WTC11 (cell line): ENCODE data around the gene LMF1. TPM values are rescaled to one million over a fixed set of nuclear protein-coding genes. Genes with fewer than 3 reads are reported as not detected.
A peak's percentile ranks its signal among the peaks of the same experiment; 100 is the strongest.

Experiments
- ATAC-seq: fragments of 200-7000 bp; cut with Tn5 transposase; 2 replicates; pipeline ENCODE4 v1.10.0; 2021; ENCODE audit warnings: mild to moderate bottlenecking, moderate library complexity
- CTCF ChIA-PET: fragments of 300-600 bp; sonication (Branson Sonifier 250); formaldehyde crosslinking; loops from one replicate; lab custom pipeline; 2021; ENCODE audit warnings: antibody characterized with exemption; lab: Charles Lee
- POLR2A ChIA-PET: fragments of 350-600 bp; sonication (Branson Sonifier 250); formaldehyde crosslinking; loops from one replicate; lab custom pipeline; 2021; ENCODE audit warnings: antibody characterized with exemption; lab: Charles Lee
- DNase-seq: peaks from one replicate; pipeline ENCODE4 v3.0.0; 2021; ENCODE audit warnings: low spot score
- H3K27ac Mint-ChIP-seq: 2 replicates; pipeline ENCODE4 v1.8.0; 2021; ENCODE audit warnings: mixed read lengths
- H3K27me3 Mint-ChIP-seq: 2 replicates; pipeline ENCODE4 v1.8.0; 2021; ENCODE audit warnings: low read depth, mild to moderate bottlenecking, moderate library complexity, mixed read lengths
- H3K36me3 Mint-ChIP-seq: 2 replicates; pipeline ENCODE4 v1.8.0; 2021; ENCODE audit warnings: mixed read lengths
- H3K4me1 Mint-ChIP-seq: 2 replicates; pipeline ENCODE4 v1.8.0; 2022; ENCODE audit warnings: mixed read lengths
- H3K4me3 Mint-ChIP-seq: 2 replicates; pipeline ENCODE4 v1.8.0; 2021; ENCODE audit warnings: mild to moderate bottlenecking, moderate library complexity, mixed read lengths
- H3K9me3 Mint-ChIP-seq: 2 replicates; pipeline ENCODE4 v1.8.0; 2021; ENCODE audit warnings: mixed read lengths
- AR ChIP-seq: fragments of 250-450 bp; sonication (Bioruptor Pico); IDR thresholded peaks from 2 replicates; pipeline ENCODE4 v1.9.0; 2021; ENCODE audit warnings: mild to moderate bottlenecking
- ATF6 ChIP-seq: sonication (generic); formaldehyde crosslinking; IDR thresholded peaks from 2 replicates; pipeline ENCODE4 v1.8.1; 2023; ENCODE audit warnings: mild to moderate bottlenecking, missing genetic modification reagents
- CREB1 ChIP-seq: sonication (generic); formaldehyde crosslinking; IDR thresholded peaks from 2 replicates; pipeline ENCODE4 v1.8.0; 2023; ENCODE audit warnings: mild to moderate bottlenecking, missing genetic modification reagents
- E2F5 ChIP-seq: sonication (generic); formaldehyde crosslinking; IDR thresholded peaks from 2 replicates; pipeline ENCODE4 v1.8.1; 2022; ENCODE audit warnings: mild to moderate bottlenecking, moderate library complexity, missing genetic modification reagents
- ESRRA ChIP-seq: sonication (generic); formaldehyde crosslinking; IDR thresholded peaks from 2 replicates; pipeline ENCODE4 v1.8.1; 2022; ENCODE audit warnings: mild to moderate bottlenecking, missing genetic modification reagents, borderline replicate concordance
- ETV6 ChIP-seq: sonication (generic); formaldehyde crosslinking; IDR thresholded peaks from 2 replicates; pipeline ENCODE4 v1.8.1; 2022; ENCODE audit warnings: mild to moderate bottlenecking, missing genetic modification reagents
- FOXK1 ChIP-seq: sonication (generic); formaldehyde crosslinking; IDR thresholded peaks from 2 replicates; pipeline ENCODE4 v1.8.0; 2022; ENCODE audit warnings: mild to moderate bottlenecking, moderate library complexity, missing genetic modification reagents
- FOXP4 ChIP-seq: sonication (generic); formaldehyde crosslinking; IDR thresholded peaks from 2 replicates; pipeline ENCODE4 v1.8.0; 2022; ENCODE audit warnings: mild to moderate bottlenecking, missing genetic modification reagents
- GABPB1 ChIP-seq: sonication (generic); formaldehyde crosslinking; IDR thresholded peaks from 2 replicates; pipeline ENCODE4 v1.8.1; 2023; ENCODE audit warnings: mild to moderate bottlenecking, missing genetic modification reagents
- KAT7 ChIP-seq: sonication (generic); formaldehyde crosslinking; IDR thresholded peaks from 2 replicates; pipeline ENCODE4 v1.8.1; 2023; ENCODE audit warnings: missing genetic modification reagents, mild to moderate bottlenecking, borderline replicate concordance
- MYBL2 ChIP-seq: sonication (generic); formaldehyde crosslinking; IDR thresholded peaks from 2 replicates; pipeline ENCODE4 v1.8.1; 2023; ENCODE audit warnings: mild to moderate bottlenecking, moderate library complexity, missing genetic modification reagents
- NR1H2 ChIP-seq: sonication (generic); formaldehyde crosslinking; IDR thresholded peaks from 2 replicates; pipeline ENCODE4 v1.9.0; 2021; ENCODE audit warnings: mild to moderate bottlenecking, moderate library complexity, missing genetic modification reagents
- RELA ChIP-seq: sonication (generic); formaldehyde crosslinking; IDR thresholded peaks from 2 replicates; pipeline ENCODE4 v1.8.1; 2022; ENCODE audit warnings: missing genetic modification reagents, mild to moderate bottlenecking, borderline replicate concordance
- RORB ChIP-seq: fragments of 250-450 bp; sonication (Bioruptor Pico); IDR thresholded peaks from 2 replicates; pipeline ENCODE4 v1.9.0; 2021; ENCODE audit warnings: mild to moderate bottlenecking
- STAT6 ChIP-seq: sonication (generic); formaldehyde crosslinking; conservative IDR thresholded peaks from 2 replicates; pipeline ENCODE4 v1.8.1; 2023; ENCODE audit warnings: mild to moderate bottlenecking, low read depth, missing genetic modification reagents, moderate library complexity
- TP53 ChIP-seq: sonication (generic); formaldehyde crosslinking; IDR thresholded peaks from 2 replicates; pipeline ENCODE4 v1.8.1; 2023; ENCODE audit warnings: mild to moderate bottlenecking, missing genetic modification reagents
- USF1 ChIP-seq: sonication (generic); formaldehyde crosslinking; IDR thresholded peaks from 2 replicates; pipeline ENCODE4 v1.8.0; 2022; ENCODE audit warnings: mild to moderate bottlenecking, missing genetic modification reagents
- ZBTB43 ChIP-seq: sonication (generic); formaldehyde crosslinking; IDR thresholded peaks from 2 replicates; pipeline ENCODE4 v1.8.1; 2023; ENCODE audit warnings: mild to moderate bottlenecking, missing genetic modification reagents
- ZNF121 ChIP-seq: sonication (generic); formaldehyde crosslinking; IDR thresholded peaks from 2 replicates; pipeline ENCODE4 v1.8.0; 2023; ENCODE audit warnings: missing genetic modification reagents
- ZNF138 ChIP-seq: sonication (generic); formaldehyde crosslinking; conservative IDR thresholded peaks from 2 replicates; pipeline ENCODE4 v1.8.1; 2022; ENCODE audit warnings: mild to moderate bottlenecking, moderate library complexity, missing genetic modification reagents
- ZNF263 ChIP-seq: sonication (generic); formaldehyde crosslinking; IDR thresholded peaks from 2 replicates; pipeline ENCODE4 v1.8.1; 2022; ENCODE audit warnings: low read depth, mild to moderate bottlenecking, moderate library complexity, missing genetic modification reagents
- ZNF317 ChIP-seq: sonication (generic); formaldehyde crosslinking; IDR thresholded peaks from 2 replicates; pipeline ENCODE4 v1.8.1; 2023; ENCODE audit warnings: low read depth, mild to moderate bottlenecking, moderate library complexity, missing genetic modification reagents, borderline replicate concordance
- ZNF396 ChIP-seq: fragments of 250-450 bp; sonication (Bioruptor Pico); IDR thresholded peaks from 2 replicates; pipeline ENCODE4 v1.8.0; 2021; ENCODE audit warnings: mild to moderate bottlenecking, moderate library complexity, borderline replicate concordance
- total RNA-seq: library from RNA; stranded (reverse); gene quantifications from 3 replicates; pipeline ENCODE4 v1.2.3, GENCODE V29; 2021

Gene LMF1
- total RNA-seq, 1 experiment from 2014 or later: 10.5 TPM

GRCh38 chr16:971582-971905 lies 760 bp upstream of the LMF1 start:
- H3K4me3 Mint-ChIP-seq: peak overlapping the region; percentile 57
- H3K27ac Mint-ChIP-seq: no peak overlapping the region
- ChIA-PET CTCF (interaction anchor here (0.5 to 4.5 kb wide), 2 partner anchors 9 to 83 kb away, joined by 3 to 18 read pairs; partner anchors contain the start of gene SOX8), POLR2A (interaction anchor here (0.8 to 2.0 kb wide), 2 partner anchors 10 to 98 kb away, joined by 3 to 9 read pairs; partner anchors contain the start of gene SOX8)
- peaks cover 12% of the 10 kb centered on the region for H3K4me1 Mint-ChIP-seq
- 0 out of 2 replicates have a peak, but pooled peaks cover 2% of the 10 kb centered on the region for H3K36me3 Mint-ChIP-seq
- peaks cover 6% of the 10 kb centered on the region for H3K9me3 Mint-ChIP-seq
- TF ChIP-seq ESRRA (CRISPR knock-in tag): no peak
- TF ChIP-seq ZNF121 (CRISPR knock-in tag): no peak
- TF ChIP-seq ZNF263 (CRISPR knock-in tag): no peak
- TF ChIP-seq FOXK1: no peak
- TF ChIP-seq USF1 (CRISPR knock-in tag): no peak
- TF ChIP-seq FOXP4 (CRISPR knock-in tag): no peak
- TF ChIP-seq ZNF317 (CRISPR knock-in tag): no peak
- TF ChIP-seq ZNF138 (CRISPR knock-in tag): no peak
- H3K27me3 Mint-ChIP-seq: peaks cover 16% of the 10 kb centered on the region
- ATAC-seq (no peak), DNase-seq (no peak)

- peaks cover 2% of the 10 kb centered on the region for H3K9me3 Mint-ChIP-seq
- POLR2A ChIA-PET: interaction anchor here (1.8 kb wide), 1 partner anchor 11 kb away, joined by 7 read pairs; the partner anchor contains the start of gene SOX8
- CTCF ChIA-PET: interaction anchor here (0.9 to 4.5 kb wide), 2 partner anchors 11 to 85 kb away, joined by 4 to 18 read pairs; partner anchors contain the start of gene SOX8
- no peak for DNase-seq
- peak; percentile 29 for ATAC-seq
- peak overlapping the region; percentile 68 for H3K4me3 Mint-ChIP-seq
- H3K4me1 Mint-ChIP-seq: peaks cover 12% of the 10 kb centered on the region
- H3K27me3 Mint-ChIP-seq: peaks cover 16% of the 10 kb centered on the region
- H3K36me3 Mint-ChIP-seq: peaks cover 5% of the 10 kb centered on the region
- H3K27ac Mint-ChIP-seq: no peak overlapping the region
- TF ChIP-seq RELA (peak; percentile 58; the same call in 1 of the 2 replicates), CREB1 (CRISPR knock-in tag) (0 out of 2 replicates have a peak, but pooled peaks have one; percentile 12), ZNF263 (CRISPR knock-in tag) (no peak), AR (no peak), ZBTB43 (CRISPR knock-in tag) (0 out of 2 replicates have a peak, but pooled peaks have one; percentile 60), ETV6 (0 out of 2 replicates have a peak, but pooled peaks have one; percentile 25), RORB (no peak), KAT7 (no peak), E2F5 (CRISPR knock-in tag) (no peak), TP53 (CRISPR knock-in tag) (no peak), MYBL2 (CRISPR knock-in tag) (peak; percentile 67; the same call in 1 of the 2 replicates), ATF6 (CRISPR knock-in tag) (no peak), GABPB1 (no peak), ZNF396 (CRISPR knock-in tag) (no peak), NR1H2 (no peak), STAT6 (CRISPR knock-in tag) (no peak)
These were observed 408 bp downstream of the LMF1 start for GRCh38 chr16:970386-970765.
